SH-SY5Y (cell line): ENCODE results near the gene AMBRA1.

Experiments
- GATA2 ChIP-seq: IDR thresholded peaks from 2 replicates; pipeline ENCODE4 v1.6.1; 2011; ENCODE audit warnings: mild to moderate bottlenecking, low read depth, low read length
- GATA3 ChIP-seq: IDR thresholded peaks from 2 replicates; pipeline ENCODE4 v1.6.1; 2011; ENCODE audit warnings: low read depth, mild to moderate bottlenecking, low read length, moderate library complexity

AMBRA1 gene

DNA sequence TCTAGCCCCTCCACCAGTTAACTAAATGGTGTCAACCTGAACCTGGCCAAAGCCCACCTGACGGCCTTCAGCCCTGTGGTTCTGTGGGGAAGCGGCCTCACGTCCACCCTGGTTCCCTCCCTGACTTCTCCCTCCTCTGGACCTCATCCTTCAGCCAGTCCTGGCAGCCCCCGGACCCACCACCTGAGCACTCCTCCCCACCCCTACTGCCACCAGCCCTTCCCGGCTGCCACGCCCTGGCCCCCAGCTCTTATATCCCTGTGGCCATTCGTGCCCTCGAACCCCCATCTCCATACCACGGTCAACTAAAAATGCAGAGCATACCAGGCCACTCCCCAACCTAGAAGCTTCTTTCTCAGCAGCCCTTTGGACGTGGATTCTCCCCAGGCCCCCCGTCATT lies 216.5 kb downstream of the AMBRA1 start:
- no peak for TF ChIP-seq GATA3
- no peak for TF ChIP-seq GATA2

GRCh38 chr11:46376258-46377050 lies 217.4 kb downstream of the AMBRA1 start:
- TF ChIP-seq GATA3 (no peak), GATA2 (no peak)

DNA sequence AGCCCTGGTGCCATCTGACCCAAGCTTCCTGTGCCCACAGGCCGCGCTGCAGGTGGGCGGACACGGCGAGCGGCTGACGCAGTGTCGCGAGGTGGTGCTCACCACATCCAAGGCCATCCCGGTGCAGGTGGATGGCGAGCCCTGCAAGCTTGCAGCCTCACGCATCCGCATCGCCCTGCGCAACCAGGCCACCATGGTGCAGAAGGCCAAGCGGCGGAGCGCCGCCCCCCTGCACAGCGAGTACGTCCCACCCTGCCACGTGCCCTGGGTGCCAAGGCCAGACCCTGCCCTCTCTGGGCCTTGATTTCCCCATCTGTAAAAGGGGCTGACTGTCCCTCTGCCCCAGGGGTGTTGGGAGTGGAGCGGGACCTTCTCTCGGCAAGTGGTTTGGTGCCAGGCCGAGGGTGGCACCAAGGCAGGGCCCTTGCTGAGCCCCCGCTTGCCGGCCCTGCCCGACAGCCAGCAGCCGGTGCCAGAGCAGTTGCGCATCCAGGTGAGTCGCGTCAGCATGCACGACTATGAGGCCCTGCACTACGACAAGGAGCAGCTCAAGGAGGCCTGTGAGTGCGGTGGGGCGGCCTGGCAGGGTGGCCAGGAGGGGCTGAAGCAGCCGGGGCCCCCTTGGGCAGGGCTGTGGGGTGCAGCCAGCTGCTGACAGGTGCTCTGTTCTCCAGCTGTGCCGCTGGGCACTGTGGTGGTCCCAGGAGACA lies 218.3 kb downstream of the AMBRA1 start:
- TF ChIP-seq GATA2 = no peak
- no peak for TF ChIP-seq GATA3

- no peak for TF ChIP-seq GATA3
- no peak for TF ChIP-seq GATA2
Observed at GRCh38 chr11:46374815-46375214, 219.0 kb downstream of the AMBRA1 start.

DNA sequence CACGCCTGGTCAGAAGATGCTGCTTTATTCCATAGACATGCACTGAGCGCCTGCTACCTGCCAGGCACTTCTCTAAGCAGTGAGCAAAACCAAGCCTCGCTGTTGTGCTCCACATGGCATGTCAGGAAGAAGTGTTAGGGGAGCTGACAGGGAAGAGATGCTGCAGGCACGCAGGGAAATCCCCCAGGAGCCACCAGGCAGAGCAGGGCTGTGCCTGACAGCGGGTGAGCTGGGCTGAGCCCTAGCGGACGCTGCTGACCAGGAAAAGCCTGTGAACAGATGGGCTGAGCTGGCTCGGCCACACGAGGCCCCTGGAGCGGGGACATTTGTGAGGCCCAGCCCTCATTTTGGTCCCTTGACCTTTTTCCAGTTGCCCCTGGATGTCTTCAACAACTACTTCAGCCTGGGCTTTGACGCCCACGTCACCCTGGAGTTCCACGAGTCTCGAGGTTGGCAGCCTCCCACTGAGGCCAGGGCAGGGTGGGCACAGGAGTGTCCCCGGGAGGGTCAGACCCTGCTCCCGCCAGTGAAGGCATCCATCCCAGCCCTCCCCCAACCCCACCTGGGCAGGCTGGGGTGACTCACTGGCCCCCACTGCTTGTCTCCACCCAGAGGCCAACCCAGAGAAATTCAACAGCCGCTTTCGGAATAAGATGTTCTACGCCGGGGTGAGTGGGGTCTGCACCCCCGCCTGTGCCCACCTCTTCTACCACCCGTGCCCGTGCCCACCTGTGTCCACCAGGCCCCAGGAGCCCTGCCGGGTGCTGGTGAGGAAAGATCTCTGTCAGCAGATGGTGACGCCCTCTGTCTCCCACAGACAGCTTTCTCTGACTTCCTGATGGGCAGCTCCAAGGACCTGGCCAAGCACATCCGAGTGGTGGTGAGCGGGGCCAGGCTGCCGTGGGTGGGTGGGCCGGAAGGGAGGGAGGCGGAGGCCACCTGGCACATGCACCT lies 219.8 kb downstream of the AMBRA1 start:
- no peak for TF ChIP-seq GATA3
- no peak for TF ChIP-seq GATA2

- TF ChIP-seq GATA2 (no peak), GATA3 (no peak)
Observed at GRCh38 chr11:46372086-46372485, 221.7 kb downstream of the AMBRA1 start.

DNA sequence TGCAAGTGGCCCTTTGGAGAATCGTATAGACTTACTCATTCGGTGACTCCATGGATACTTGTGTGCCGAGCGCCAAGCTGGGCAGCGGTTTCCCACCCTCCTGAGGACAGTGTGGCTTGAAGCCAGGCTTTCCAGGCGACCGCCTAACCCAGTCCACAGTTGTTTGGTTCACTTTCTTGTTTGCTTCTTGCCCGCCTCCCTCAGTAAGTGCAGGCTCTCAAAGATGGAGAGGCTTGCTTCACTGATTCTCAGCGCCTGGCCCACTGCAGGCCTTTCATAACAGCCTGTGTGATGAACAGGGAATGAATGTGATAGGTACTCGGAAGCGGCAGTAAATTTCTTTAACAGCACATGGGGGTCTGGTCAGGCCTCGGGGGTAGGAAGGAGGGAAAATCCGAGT lies 223.6 kb downstream of the AMBRA1 start:
- no peak for TF ChIP-seq GATA3
- TF ChIP-seq GATA2 = no peak

DNA sequence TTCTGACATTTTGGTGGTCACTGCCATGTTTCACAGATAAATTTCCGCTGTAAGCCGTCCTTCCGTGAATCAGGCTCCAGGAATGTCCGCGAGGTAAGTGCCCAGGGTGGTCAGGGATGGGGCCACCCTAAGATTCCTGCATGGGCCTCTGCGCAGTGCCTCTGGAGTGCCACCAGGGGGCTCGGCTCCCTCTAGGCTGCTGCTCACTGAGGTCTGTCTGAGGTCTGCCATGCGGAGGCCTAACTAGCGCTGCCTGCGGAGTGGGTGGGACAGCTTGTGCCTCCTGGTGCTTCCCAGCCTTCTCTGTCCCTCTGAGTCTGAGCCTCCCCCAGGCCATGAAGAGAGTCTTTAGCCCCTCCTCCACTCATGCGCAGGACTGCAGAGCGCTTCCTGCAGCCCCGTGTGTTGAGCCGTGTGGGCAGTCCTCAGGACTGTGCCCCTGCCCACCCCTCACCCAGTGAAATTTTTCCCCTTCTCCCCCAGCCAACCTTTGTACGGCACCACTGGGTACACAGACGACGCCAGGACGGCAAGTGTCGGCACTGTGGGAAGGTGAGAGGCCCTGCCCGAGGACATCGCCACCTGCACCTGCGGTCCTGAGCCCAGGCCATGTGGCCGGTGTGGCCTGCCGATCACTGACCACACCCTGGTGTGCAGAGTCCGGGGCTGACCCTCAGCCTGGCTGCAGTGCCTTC lies 224.2 kb downstream of the AMBRA1 start:
- TF ChIP-seq GATA3 (no peak), GATA2 (no peak)

DNA sequence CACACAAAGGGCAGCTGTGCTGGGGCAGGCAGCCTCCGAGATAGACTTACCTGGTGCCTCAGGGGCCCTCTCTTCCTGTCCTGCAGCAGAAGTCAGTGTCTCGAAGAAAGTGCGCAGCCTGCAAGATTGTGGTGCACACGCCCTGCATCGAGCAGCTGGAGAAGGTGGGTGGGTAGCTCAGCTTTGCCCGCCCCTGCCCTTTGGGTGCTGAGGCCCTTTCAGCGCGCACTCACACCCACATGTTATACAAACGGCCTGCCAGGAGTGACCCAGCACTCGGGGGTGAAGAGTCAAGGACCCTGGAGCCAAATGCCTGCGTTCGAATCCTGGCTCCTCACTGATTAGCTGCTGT lies 225.9 kb downstream of the AMBRA1 start:
- TF ChIP-seq GATA2 (no peak), GATA3 (no peak)

GRCh38 chr11:46367244-46367915 lies 226.4 kb downstream of the AMBRA1 start:
- TF ChIP-seq GATA3 (no peak), GATA2 (no peak)

GRCh38 chr11:46366661-46367161 lies 227.1 kb downstream of the AMBRA1 start:
- TF ChIP-seq GATA3 = no peak
- no peak for TF ChIP-seq GATA2

- no peak for TF ChIP-seq GATA2
- TF ChIP-seq GATA3 = no peak
Observed at GRCh38 chr11:46366260-46366659, 227.6 kb downstream of the AMBRA1 start.

DNA sequence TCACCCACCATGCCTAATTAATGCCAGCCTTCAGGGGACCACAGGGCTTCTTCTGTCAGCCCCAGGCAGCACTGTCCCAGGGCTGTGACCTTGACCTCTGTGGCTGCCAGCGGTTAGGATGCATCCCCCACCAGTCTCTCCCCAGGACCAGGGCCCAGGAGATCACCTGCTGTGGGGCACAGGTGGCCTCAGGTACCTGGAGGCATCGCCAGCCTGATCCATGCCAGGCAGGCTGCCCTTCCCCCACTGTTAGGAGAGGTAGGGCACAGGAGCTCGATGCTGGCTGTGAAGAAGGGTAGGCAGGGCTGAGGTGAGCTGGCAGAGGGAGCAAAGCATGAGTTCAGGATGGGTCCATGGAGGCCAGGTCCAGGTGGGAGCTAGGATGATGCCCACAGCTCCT lies 229.0 kb downstream of the AMBRA1 start:
- no peak for TF ChIP-seq GATA2
- TF ChIP-seq GATA3 = no peak
